ENCODE measurements around the gene NPEPPS.
"Not testable (repeated sequence)": the region's sequence is repeated elsewhere in the genome, so short reads cannot be mapped to it uniquely, and the experiment has no call there.

NPEPPS gene

DNA sequence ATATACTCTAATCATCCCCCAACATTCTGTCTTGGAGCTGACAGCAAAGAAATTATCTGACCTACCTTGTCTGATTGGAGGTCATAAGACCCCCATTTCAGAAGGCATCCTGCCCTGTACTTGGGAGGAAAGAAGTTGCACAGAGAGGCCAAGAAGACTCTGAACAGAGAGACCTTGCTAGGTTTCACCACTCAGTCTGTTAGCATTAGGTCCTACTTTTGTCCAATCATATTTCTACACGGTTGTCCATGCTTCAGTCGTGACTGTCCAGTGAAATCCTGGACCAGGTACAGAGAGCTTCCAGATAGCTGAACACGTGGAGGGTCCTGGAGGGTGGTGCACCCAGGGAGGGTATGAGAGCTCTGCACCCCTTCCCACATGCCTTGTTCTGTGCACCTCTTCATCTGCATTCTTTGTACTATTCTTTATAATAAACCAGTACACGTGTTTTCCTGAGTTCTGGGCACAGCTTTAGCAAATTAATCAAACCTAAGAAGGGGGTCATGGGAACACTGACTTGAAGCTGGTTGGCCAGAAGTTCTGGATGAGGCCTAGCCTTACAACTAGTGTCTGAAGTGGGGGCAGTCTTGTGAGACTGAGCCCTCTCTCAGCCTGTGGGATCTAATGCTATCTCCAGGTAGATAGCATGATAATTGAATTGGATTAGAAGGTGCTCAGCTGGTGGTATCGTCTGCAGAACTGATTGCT lies 30.9 kb downstream of the NPEPPS start:
- not testable (repeated sequence) for DNase-seq (ENCODE audit: low read depth in 2 of 2)

DNA sequence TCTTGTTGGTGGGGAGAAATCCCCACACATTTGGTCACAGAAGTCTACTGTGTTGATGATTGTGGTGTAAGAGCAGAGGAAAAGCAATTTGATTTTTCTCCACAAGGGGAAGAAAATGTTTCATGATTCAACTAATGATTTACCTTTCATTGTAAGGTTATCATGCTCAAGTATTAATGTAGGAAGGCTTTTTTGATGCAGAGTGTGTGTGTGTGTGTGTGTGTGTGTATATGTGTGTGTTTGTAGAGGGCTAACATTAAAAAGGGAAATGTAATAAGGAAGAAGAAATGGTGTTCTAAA lies 31.4 kb downstream of the NPEPPS start:
- not testable (repeated sequence) for DNase-seq (ENCODE audit: low read depth in 2 of 2)

DNA sequence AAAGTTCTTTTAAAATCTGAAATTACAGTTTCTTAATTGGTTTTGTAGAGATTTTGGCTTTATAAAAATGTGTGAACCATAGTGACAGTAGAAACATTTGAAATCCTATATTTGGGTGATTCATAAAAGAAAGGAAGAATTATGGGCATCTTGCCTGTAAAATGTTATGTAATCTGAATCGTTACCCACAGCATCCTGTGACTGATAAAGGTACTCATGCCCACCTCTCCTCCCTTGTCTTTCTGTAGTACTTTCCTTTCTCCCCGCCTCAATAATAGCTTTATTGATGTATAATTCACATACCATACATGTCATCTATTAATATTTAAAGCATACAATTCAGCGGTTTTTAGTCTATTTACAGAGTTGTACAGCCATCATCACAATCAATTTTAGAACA lies 36.4 kb downstream of the NPEPPS start:
- DNase-seq (ENCODE audit: low read depth in 2 of 2), result not testable (repeated sequence)

GRCh38 chr17:47572561-47572960 lies 41.7 kb downstream of the NPEPPS start:
- DNase-seq (ENCODE audit: low read depth in 2 of 2), result not testable (repeated sequence)

GRCh38 chr17:47582416-47582815 lies 51.5 kb downstream of the NPEPPS start:
- DNase-seq (ENCODE audit: low read depth in 2 of 2), result not testable (repeated sequence)

DNA sequence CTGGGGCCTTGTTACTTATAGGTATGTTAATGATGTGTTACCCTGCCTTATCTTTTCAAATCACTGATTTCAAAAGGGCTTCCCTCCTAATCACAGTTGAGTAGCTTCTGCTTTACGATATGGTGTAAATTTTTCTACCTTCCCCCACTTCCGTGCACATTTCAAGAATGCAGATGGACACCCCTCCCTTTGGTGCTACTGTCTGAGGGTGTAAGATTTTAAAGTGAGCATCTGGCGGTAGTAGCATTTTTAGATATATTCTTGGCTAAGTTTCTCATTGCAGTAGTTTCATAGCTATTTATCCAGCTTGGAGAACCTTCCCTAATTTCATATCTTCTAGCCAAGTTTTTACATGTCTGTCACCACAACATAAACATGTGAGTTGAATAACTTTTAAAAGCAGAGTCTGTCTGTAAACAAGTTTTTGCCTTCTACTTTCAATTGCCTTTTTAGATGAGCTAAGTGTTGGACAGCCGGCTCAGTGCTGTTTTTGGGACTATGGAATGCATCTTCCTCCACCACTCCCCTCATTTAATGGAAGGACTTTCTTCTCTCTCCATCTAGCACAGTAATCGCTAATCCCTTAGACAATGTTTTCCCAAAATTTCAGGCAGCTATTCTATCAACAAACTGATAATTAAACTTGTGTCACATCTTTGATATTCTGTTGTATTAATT lies 55.6 kb downstream of the NPEPPS start:
- not testable (repeated sequence) for DNase-seq (ENCODE audit: low read depth in 2 of 2)

DNA sequence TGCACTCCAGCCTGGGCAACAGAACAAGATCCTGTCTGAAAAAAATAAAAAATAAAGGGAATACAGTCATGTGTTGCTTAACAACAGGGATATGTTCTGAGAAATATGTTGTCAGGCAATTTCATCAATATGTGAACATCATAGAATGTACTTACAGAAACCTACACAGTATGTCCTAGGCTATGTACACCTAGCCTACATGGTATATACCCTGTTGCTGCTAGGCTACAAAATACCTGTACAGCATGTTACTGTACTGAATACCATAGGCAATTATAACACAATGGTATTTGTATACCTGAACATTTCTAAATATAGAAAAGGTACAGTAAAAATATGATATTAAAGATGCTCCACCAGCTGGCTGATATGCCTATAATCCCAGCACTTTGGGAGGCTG lies 62.6 kb downstream of the NPEPPS start:
- DNase-seq (ENCODE audit: low read depth in 2 of 2), result not testable (repeated sequence)

DNA sequence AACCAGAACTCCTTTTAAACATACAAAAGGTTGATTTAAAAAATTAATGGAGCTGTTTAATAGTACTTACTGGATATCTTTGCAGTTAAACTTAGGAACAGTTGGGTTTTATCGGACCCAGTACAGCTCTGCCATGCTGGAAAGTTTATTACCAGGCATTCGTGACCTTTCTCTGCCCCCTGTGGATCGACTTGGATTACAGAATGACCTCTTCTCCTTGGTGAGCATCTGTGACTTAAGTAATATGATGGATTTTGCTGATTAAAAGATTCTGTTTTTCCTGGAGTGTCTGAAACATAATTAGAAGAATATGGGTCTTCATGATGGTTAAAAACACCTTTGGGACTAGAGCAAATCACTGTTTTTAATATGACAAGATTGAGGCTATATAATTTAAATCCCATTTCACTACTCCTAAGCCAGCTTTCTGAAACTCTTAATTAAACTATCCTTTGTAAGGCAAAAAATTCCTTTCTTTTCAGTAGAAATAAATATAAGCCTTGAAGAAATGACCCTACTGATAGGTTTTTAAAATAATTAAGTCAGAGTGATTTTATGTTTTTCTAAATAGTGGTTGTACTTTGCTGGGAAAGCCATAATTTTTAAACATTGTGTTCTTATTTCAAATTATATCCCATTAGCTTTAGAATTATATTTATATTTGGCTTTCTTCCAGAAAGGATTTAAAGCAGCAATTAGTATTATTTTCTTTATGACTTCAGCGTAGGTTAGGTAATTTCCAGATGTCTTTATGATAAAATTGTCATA lies 73.1 kb downstream of the NPEPPS start:
- no peak for DNase-seq (ENCODE audit: low read depth in 2 of 2)

DNA sequence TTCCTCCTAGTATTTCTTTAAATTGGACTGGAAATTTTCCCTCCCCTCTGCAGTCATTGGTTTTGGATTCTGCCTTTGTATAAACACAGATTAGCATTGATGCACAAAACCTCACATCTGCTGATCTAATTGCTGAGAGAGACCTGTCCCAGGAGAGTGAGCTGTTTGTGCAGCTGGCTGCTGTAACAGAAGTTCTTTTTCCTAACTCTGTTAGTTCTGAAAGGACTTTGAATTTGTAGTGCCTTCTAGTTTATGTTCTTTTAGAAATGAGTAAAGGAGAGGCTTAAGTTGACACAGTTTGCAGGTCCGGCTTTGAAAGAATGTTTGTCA lies 73.7 kb downstream of the NPEPPS start:
- no peak for DNase-seq (ENCODE audit: low read depth in 2 of 2)

GRCh38 chr17:47605011-47605410 lies 74.1 kb downstream of the NPEPPS start:
- no peak for DNase-seq (ENCODE audit: low read depth in 2 of 2)

GRCh38 chr17:47607481-47607880 lies 76.6 kb downstream of the NPEPPS start:
- no peak for DNase-seq (ENCODE audit: low read depth in 2 of 2)

DNA sequence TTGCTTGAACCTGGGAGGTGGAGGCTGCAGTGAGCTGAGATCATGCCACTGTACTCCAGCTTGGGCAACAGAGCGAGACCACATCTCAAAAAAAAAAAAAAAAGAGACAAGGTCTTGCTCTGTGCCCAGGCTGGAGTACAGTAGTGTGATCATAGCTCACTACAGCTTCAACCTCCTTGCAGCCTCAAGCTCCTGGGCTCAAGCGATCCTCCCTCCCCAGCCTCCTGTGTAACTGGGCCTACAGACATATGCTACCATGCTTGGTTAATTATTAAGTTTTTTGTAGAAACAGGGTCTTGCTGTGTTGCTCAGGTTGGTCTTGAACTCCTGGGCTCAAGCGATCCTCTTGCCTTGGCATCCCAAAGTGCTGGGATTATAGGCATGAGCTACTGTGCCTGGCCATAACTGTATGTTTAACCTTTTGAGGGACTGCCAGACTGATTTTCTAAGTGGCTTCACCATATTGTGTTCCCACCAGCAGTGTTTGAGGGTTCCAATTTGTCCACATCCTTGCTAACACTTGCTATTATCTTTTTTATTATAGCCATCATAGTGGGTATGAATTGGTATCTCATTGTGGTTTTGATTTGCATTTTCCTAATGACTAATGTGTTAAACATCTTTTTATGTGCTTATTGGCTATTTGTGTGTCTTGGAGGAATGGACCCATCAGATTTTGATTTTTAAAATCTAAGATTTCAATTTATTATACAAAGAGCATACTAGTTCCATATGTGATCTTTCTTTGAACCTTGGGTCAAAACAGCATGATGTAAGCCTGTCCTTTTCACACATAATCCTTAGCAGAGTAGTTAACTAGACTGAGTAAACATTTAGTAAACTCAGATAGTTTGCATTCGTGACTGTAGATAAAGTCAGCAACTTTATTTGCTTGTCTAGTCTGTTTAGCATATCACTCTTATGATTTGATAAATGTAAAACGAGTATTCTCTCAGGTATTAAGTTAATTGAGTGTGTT lies 80.8 kb downstream of the NPEPPS start:
- no peak for DNase-seq (ENCODE audit: low read depth in 2 of 2)

DNA sequence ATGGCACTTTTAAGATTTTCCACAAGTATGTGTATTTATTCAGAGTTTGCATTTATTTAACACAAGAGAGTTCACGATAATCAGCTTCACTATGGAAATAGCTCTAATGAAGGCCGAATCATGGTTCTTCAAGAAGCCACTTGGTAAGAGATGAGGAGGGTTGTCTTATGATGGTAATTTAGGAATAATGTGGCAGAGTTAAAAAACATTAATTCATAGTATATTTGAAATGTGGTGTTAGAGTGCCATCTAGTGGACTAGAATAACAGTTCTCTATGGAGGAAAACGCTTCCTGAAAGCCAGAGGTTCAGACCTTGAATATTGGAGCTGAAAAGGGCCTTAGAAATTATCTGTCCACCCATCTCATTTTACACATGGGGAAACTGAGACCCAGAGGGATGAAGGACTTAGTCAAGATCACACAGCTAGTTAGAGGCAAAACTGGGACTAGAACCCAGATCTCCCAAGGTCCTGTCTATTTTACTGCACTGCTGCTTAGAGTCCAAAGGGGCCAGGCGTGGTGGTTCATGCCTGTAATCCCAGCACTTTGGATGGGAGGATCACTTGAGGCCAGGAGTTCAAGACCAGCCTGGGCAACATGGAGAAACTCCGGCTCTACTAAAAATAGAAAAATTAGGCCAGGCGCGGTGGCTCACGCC lies 85.0 kb downstream of the NPEPPS start:
- DNase-seq (ENCODE audit: low read depth in 2 of 2), result no peak

DNA sequence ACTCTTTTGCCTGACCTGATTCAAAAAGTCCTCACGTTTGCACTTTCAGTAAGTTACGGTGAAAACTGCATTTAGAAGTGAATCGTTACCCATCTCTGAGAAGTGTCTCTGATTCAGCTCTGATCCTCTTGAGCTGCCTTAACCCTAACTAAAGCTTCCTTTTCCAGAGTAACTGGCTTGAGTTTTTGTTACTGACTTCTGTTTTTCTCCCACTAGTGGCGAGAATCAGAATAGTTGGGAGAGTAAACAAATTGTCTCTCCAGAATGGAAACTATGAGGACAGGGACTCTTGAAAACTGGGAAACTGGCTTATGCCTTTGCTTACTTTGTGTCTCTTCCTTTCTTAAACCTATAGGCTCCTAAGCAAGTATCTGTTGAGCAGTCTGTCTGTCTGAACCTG lies 87.5 kb downstream of the NPEPPS start:
- DNase-seq (ENCODE audit: low read depth in 2 of 2), result no peak

GRCh38 chr17:47620503-47621245 lies 89.8 kb downstream of the NPEPPS start:
- DNase-seq (ENCODE audit: low read depth in 2 of 2), result no peak

- DNase-seq (ENCODE audit: low read depth in 2 of 2), result no peak
Observed at GRCh38 chr17:47621293-47622179, 90.6 kb downstream of the NPEPPS start.

DNA sequence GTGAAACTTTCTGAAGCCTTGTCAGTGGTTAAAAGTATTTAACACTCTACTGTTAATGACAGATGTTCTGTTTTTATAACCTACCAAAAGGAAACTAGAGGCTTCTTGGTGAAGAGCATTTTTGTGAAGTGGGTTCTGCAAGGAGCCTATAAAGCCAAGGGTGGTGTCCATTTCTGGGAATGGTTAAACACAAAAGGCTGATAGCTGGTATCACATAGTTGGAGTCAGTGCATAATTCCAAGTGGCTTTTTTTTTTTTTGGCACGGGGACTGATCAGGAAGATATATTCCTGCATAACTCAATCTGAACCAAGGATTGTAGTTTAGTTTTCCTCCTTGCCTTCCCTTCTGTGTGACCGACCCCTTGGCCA lies 91.3 kb downstream of the NPEPPS start:
- DNase-seq (ENCODE audit: low read depth in 2 of 2), result no peak

- DNase-seq (ENCODE audit: low read depth in 2 of 2), result no peak
Observed at GRCh38 chr17:47624727-47625068, 93.8 kb downstream of the NPEPPS start.

DNA sequence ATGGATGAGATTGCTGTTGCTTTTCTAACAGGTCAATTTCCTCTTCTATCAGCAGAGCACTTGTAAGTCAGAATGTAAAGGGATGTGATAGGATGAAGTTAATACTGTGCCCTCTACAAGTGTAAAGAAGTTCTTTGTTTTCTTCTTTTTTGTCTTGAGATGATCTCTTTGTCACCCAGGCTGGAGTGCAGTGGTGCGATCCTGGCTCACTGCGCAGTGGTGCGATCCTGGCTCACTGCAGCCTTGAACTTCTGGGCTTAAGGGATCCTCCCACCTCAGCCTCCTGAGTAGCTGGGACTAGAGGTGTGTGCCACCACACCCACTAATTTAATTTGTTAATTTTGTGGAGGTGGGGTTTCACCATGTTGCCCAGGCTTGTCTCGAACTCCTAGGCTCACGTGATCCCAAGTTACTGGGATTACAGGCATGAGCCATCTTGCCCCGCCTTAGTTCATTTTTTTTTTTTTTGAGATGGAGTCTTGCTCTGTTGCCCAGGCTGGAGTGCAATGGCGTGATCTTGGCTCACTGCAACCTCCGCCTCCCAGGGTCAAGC lies 97.2 kb downstream of the NPEPPS start:
- no peak for DNase-seq (ENCODE audit: low read depth in 2 of 2)
